Central memory CD8-positive, alpha-beta T cell (primary cell): ENCODE data around the gene RGS1.

Experiments used
- ATAC-seq: fragments of 150-1000 bp; cut with Tn5 transposase; replicated peaks from 2 replicates; pipeline ENCODE4 v1.10.0; 2022; ENCODE audit warnings: mild to moderate bottlenecking, moderate FRiP score, moderate number of reproducible peaks; ENCODE audit not compliant: poor library complexity, severe bottlenecking; ENCODE audit errors: extremely low read depth
- DNase-seq, 2 donors: peaks; one replicate each; pipeline ENCODE4 v3.0.0; 2021; ENCODE audit warnings: low spot score in 2 of 2
- H3K27ac Mint-ChIP-seq: one replicate; pipeline ENCODE4 v1.8.0; 2022; ENCODE audit warnings: low read depth, mild to moderate bottlenecking, moderate library complexity, mixed read lengths
- H3K27me3 Mint-ChIP-seq: one replicate; pipeline ENCODE4 v1.8.0; 2022; ENCODE audit warnings: mixed read lengths
- H3K36me3 Mint-ChIP-seq: one replicate; pipeline ENCODE4 v1.8.0; 2022; ENCODE audit warnings: mild to moderate bottlenecking, moderate library complexity, mixed read lengths; ENCODE audit not compliant: insufficient read depth
- H3K4me1 Mint-ChIP-seq: one replicate; pipeline ENCODE4 v1.8.0; 2022; ENCODE audit warnings: mixed read lengths
- H3K4me3 Mint-ChIP-seq: one replicate; pipeline ENCODE4 v1.8.0; 2022; ENCODE audit warnings: mild to moderate bottlenecking, moderate library complexity, mixed read lengths
- H3K9me3 Mint-ChIP-seq: one replicate; pipeline ENCODE4 v1.8.0; 2022; ENCODE audit warnings: mixed read lengths

The RGS1 gene

GRCh38 chr1:192626366-192627179 lies 51.0 kb downstream of the RGS1 start:
- ATAC-seq (no peak), DNase-seq (no peak)
- Mint-ChIP-seq H3K27me3 (peaks cover 24% of the 10 kb centered on the region), H3K4me1 (no peaks in the 10 kb centered on the region), H3K9me3 (no peaks in the 10 kb centered on the region), H3K27ac (no peak overlapping the region), H3K36me3 (no peaks in the 10 kb centered on the region), H3K4me3 (no peak overlapping the region)

DNA sequence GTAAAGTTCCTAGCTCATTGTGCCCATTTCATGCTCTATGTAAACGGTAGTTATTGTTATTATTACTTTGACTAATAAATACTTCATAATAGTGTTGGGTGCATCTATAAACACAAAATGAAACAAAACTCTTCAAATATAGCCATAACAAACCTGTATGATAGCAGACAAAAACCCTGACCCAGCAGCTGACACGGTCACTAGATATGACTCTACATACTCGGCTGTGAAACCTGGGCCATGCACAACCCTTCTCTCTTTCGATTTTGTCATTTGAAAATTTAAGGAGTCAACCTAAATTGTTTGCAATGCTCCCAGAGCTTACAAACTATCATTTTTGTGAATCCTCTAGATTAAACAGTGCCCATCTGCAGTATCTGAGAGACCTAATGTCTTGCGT lies 52.3 kb downstream of the RGS1 start:
- no peak overlapping the region for H3K4me3 Mint-ChIP-seq
- H3K27me3 Mint-ChIP-seq = peaks cover 21% of the 10 kb centered on the region
- no peaks in the 10 kb centered on the region for H3K36me3 Mint-ChIP-seq
- no peaks in the 10 kb centered on the region for H3K9me3 Mint-ChIP-seq
- H3K4me1 Mint-ChIP-seq = no peaks in the 10 kb centered on the region
- ATAC-seq = no peak
- H3K27ac Mint-ChIP-seq = no peak overlapping the region
- DNase-seq = no peak

DNA sequence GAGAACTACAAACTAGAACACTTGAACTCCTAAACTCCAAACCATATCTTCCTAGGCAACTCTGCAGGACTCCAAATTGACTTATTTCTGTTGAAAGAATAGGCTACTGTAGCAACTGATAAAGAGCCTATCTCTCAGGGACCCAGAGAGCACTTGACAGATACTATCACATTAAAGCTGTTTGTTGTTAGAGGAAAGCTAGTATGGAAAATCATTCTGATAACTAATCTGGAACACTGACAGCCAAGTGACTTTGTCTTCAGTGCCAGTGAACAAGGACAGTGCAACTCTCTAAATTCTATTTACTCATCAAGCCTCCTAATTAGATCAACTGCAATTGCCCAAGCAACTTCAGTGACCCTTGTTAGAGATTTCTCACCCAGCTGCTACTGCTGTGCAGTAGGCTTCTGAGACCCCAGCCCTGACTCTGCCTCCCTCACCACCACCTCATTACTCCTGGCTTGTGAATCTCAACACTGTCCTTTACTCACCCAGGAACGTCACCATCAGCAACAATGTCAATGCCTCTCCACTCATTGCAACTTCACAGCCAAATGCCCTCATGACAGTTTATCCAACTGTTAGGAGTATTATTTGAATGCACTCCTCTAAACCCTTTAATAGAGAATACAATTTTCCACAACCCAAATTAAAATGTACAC lies 53.0 kb downstream of the RGS1 start:
- H3K4me3 Mint-ChIP-seq = no peak overlapping the region
- H3K27me3 Mint-ChIP-seq = peaks cover 15% of the 10 kb centered on the region

GRCh38 chr1:192629612-192630011 lies 54.0 kb downstream of the RGS1 start:
- no peaks in the 10 kb centered on the region for H3K4me1 Mint-ChIP-seq
- peaks cover 4% of the 10 kb centered on the region for H3K27me3 Mint-ChIP-seq
- ATAC-seq (no peak), DNase-seq (no peak)
- H3K27ac Mint-ChIP-seq = no peak overlapping the region
- H3K4me3 Mint-ChIP-seq = no peak overlapping the region
- H3K36me3 Mint-ChIP-seq = no peaks in the 10 kb centered on the region
- H3K9me3 Mint-ChIP-seq = no peaks in the 10 kb centered on the region

More for the DNA sequence above, 53.0 kb downstream of the RGS1 start:
- no peaks in the 10 kb centered on the region for H3K36me3 Mint-ChIP-seq
- no peak for DNase-seq
- H3K27ac Mint-ChIP-seq = no peak overlapping the region
- no peaks in the 10 kb centered on the region for H3K9me3 Mint-ChIP-seq
- no peaks in the 10 kb centered on the region for H3K4me1 Mint-ChIP-seq
- no peak for ATAC-seq
